HepG2 (cell line): Measurements from ENCODE around the gene TTC6. TPM values are rescaled to one million over a fixed set of nuclear protein-coding genes. Genes with fewer than 3 reads are reported as not detected.

Experiments
- CEBPG ChIP-seq: IDR thresholded peaks from 2 replicates; pipeline ENCODE4 v1.6.1; 2016
- GRHL1 ChIP-seq: sonication (generic); formaldehyde crosslinking; conservative IDR thresholded peaks from 2 replicates; pipeline ENCODE4 v1.8.0; 2022; ENCODE audit warnings: missing genetic modification reagents
- HNF4A ChIP-seq: sonication (generic); formaldehyde crosslinking; IDR thresholded peaks from 2 replicates; pipeline ENCODE4 v1.4.0; 2020; ENCODE audit warnings: missing genetic modification reagents
- IKZF5 ChIP-seq: IDR thresholded peaks from 2 replicates; pipeline ENCODE4 v1.6.1; 2018; ENCODE audit warnings: missing genetic modification reagents, mild to moderate bottlenecking, missing compliant biosample characterization
- JUN ChIP-seq: sonication (generic); formaldehyde crosslinking; IDR thresholded peaks from 2 replicates; pipeline ENCODE4 v1.4.0; 2020; ENCODE audit warnings: mild to moderate bottlenecking, missing genetic modification reagents
- KAT8 ChIP-seq: IDR thresholded peaks from 2 replicates; pipeline ENCODE4 v1.6.1; 2016; ENCODE audit warnings: missing genetic modification reagents, missing compliant biosample characterization
- KDM5A ChIP-seq: fragments of 200-600 bp; sonication (generic); IDR thresholded peaks from 2 replicates; pipeline ENCODE4 v1.7.0; 2018; ENCODE audit warnings: antibody characterized with exemption, mild to moderate bottlenecking, low read length, borderline replicate concordance
- NFYB ChIP-seq: sonication (generic); formaldehyde crosslinking; IDR thresholded peaks from 2 replicates; pipeline ENCODE4 v1.4.0; 2020; ENCODE audit warnings: missing genetic modification reagents
- POLR2AphosphoS2 ChIP-seq: IDR thresholded peaks from 2 replicates; pipeline ENCODE4 v1.6.1; 2011; ENCODE audit warnings: low read depth, low read length, improper control_type of control experiment
- RELA ChIP-seq: sonication (generic); formaldehyde crosslinking; IDR thresholded peaks from 2 replicates; pipeline ENCODE4 v1.4.0; 2020; ENCODE audit warnings: missing genetic modification reagents
- SOX6 ChIP-seq, 2 experiments: fragments of 450-650 bp in 1 of 2; sonication (generic) in 1 of 2; formaldehyde crosslinking in 1 of 2; IDR thresholded peaks; 2 replicates each; pipeline versions ENCODE4 v1.4.0 to v1.6.1; 2017 to 2020; ENCODE audit warnings: antibody characterized with exemption in 1 of 2, mild to moderate bottlenecking in 1 of 2, missing genetic modification reagents in 1 of 2
- UBTF ChIP-seq: sonication (generic); formaldehyde crosslinking; IDR thresholded peaks from 2 replicates; pipeline ENCODE4 v1.4.0; 2020; ENCODE audit warnings: mild to moderate bottlenecking, missing genetic modification reagents
- ZNF33B ChIP-seq: sonication (generic); formaldehyde crosslinking; IDR thresholded peaks from 2 replicates; pipeline ENCODE4 v1.5.1; 2020; ENCODE audit warnings: mild to moderate bottlenecking, missing genetic modification reagents
- ZNF407 ChIP-seq: sonication (generic); formaldehyde crosslinking; IDR thresholded peaks from one replicate; pipeline ENCODE4 v1.5.1; 2020; ENCODE audit warnings: mild to moderate bottlenecking, missing genetic modification reagents; ENCODE audit errors: not compliant biosample characterization
- ZNF430 ChIP-seq: sonication (generic); formaldehyde crosslinking; IDR thresholded peaks from 2 replicates; pipeline ENCODE4 v1.9.0; 2021; ENCODE audit warnings: mild to moderate bottlenecking, missing genetic modification reagents
- polyA plus RNA-seq, 8 experiments: library from polyadenylated mRNA; depleted of rRNA in 3 of 8; stranded (reverse) in 7 of 8; unstranded in 1 of 8; fragments of >200 nt; fragmentation: Illumina TruSeq in 4 of 8; extraction: Trizol in 4 of 8; gene quantifications; 2 replicates each; pipeline versions ENCODE4 v1.2.1 to v1.2.3, GENCODE V29; 2011 to 2016; ENCODE audit warnings: low read depth in 4 of 8, missing spikeins in 1 of 8, mixed read lengths in 1 of 8; ENCODE audit not compliant: insufficient read depth in 1 of 8
- total RNA-seq, 5 experiments: library from RNA; depleted of rRNA; stranded (reverse); fragments of >200 nt; fragmentation: Illumina TruSeq; extraction: Trizol; gene quantifications; 2 replicates each; pipeline ENCODE4 v1.2.3, GENCODE V29; 2016; ENCODE audit warnings: low read depth in 1 of 5

Gene TTC6
- total and polyA plus RNA-seq, 2 of the 13 experiments (the other 11 are each of a cell fraction or from before 2014, with no cell fraction given) = 9.3 to 27.4 TPM

GRCh38 chr14:37588956-37589714 is 6.3 kb upstream of the TTC6 start (continued):
- no peak; the same call in 1 of the 2 replicates for TF ChIP-seq IKZF5
- no peak for TF ChIP-seq CEBPG (CRISPR knock-in tag)
- TF ChIP-seq JUN (CRISPR knock-in tag) = no peak
- no peak for TF ChIP-seq ZNF407 (CRISPR knock-in tag)
- TF ChIP-seq SOX6 (IDR thresholded peaks at IDR 0.05) = no peak
- no peak for TF ChIP-seq SOX6 (CRISPR knock-in tag; IDR thresholded peaks at IDR 0.05)
- TF ChIP-seq ZNF33B (CRISPR knock-in tag) = no peak
- TF ChIP-seq POLR2AphosphoS2 = no peak
- no peak; the same call in 1 of the 2 replicates for TF ChIP-seq KAT8
- peak; percentile 28; the same call in 1 of the 2 replicates for TF ChIP-seq KDM5A
- TF ChIP-seq HNF4A (CRISPR knock-in tag) = no peak
- TF ChIP-seq ZNF430 (CRISPR knock-in tag) = no peak
- no peak for TF ChIP-seq GRHL1 (CRISPR knock-in tag)
- no peak for TF ChIP-seq UBTF
- TF ChIP-seq RELA (CRISPR knock-in tag) = no peak
- no peak for TF ChIP-seq NFYB
